Stimulated activated CD4-positive, alpha-beta T cell treated with anti-CD3 and anti-CD28 coated beads, Interleukin-1b, Interleukin-23, amount 100 ng/mL, for 48 hours (primary cell): ENCODE data around the gene PTPA.

ENCODE experiments used
- DNase-seq: peaks from one replicate; pipeline ENCODE4 v3.0.0-alpha.2; 2020

PTPA gene

GRCh38 chr9:129084087-129084486, 27.1 kb upstream of the PTPA start:
- DNase-seq, result no peak

DNA sequence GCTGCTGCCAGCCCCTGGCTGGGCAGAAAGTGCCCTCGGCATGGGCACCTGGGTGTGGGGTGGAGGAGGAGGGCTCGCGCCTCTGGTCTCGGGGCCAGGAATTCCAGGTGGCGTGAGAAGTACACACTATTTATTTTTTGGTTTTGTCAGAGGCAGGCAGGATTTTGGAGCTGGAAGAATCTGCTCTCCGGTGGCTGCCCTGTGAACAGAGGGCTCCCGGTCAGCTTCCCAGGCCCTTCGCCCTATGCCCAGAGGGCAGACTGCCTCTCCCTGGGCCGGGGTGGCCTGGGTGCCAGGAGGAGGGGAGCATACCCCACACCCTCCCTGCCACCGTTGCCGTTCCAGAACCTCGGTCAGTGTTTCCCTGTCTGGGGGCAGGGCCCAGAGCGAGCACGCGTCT, 22.0 kb upstream of the PTPA start:
- no peak for DNase-seq

GRCh38 chr9:129093602-129094386, 17.4 kb upstream of the PTPA start:
- DNase-seq, result no peak

DNA sequence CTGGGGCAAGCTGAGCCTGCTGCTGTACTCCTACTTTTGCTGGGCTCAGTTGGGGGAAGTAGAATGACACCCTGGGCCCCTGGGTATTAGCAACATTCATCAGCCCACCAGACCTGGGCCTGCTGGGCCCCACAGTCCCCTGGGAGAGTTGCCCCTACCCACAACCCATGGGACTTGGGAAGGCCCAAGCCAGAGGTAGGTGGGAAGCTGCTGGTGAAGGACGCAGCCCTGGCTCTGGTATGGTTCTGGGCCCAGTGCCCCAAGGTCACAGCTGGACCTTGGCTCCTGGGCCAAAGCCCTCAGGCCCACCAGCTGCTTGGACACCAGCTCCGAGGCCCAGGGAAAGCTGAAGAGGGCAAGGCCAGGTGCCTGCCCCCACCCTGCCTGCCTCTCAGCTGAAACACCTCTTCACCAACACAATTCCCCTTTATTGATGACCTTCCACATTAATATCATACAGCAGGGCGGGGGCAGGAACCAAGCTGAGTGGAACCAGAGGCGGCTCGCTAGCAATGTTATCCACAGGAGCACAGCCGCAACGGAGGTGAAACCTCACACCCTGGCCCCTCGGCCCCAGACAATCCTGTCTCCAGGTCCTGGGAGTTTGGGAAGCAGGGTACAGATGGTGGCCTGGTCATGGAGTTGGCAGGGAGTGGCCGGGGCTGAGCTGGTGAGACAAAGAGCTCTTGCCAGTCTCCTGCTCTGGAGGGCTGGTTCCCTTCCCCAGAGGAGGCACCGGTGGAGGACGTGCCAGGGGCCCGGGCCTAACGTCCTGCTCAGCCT, 16.6 kb upstream of the PTPA start:
- DNase-seq, result no peak

- no peak for DNase-seq
Observed at GRCh38 chr9:129095170-129095667, 16.0 kb upstream of the PTPA start.

DNA sequence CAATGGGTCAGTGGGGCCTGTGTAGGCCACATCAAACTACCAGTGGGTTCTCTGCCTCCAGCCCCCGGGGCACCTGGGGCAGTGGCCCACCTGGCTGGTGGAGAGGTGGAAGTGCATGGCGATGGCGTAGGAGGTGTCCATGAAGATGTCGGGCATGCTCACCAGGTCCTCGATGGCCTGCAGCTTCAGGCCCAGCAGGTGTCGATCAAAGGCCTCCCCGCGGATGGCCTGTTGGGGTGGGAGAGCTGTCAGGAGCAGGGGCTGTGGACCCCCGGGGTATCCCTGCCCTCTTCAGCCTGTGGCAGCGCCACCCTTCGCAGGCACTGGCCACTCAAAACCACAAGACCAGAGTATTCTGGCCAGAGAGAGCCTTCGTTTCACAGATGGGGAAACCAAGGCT, 15.3 kb upstream of the PTPA start:
- no peak for DNase-seq

DNA sequence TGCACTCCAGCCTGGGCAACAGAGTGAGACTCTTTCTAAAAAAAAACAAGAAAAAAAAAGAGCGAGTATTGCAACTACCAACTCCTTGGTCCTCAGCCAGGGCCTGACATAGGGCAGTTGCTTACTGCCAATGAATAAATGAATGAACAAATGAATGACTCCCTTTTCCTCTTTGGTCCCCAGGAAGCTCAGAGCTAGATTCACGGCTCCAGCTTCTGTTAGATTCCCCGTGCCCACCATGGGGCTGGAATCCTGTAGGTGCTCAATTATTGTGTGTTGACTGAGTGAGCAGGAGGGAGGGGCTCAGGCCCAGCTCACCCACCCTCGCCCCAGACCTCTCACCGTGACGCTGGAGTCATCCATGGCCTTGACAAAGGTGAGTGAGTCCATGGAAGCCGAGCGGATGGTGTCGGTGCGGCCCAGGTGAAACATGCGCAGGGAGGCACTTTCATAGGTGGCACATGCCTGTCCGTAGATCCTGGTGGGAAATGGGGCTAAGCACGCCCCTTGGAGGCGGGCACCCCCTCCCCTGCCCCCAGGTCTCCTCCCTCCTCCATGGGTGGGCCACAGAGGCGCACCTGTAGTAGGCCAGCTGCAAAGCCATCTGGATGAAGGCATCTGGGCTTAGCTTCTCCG, 13.4 kb upstream of the PTPA start:
- no peak for DNase-seq

- no peak for DNase-seq
Observed at GRCh38 chr9:129098328-129098727, 12.9 kb upstream of the PTPA start.

DNA sequence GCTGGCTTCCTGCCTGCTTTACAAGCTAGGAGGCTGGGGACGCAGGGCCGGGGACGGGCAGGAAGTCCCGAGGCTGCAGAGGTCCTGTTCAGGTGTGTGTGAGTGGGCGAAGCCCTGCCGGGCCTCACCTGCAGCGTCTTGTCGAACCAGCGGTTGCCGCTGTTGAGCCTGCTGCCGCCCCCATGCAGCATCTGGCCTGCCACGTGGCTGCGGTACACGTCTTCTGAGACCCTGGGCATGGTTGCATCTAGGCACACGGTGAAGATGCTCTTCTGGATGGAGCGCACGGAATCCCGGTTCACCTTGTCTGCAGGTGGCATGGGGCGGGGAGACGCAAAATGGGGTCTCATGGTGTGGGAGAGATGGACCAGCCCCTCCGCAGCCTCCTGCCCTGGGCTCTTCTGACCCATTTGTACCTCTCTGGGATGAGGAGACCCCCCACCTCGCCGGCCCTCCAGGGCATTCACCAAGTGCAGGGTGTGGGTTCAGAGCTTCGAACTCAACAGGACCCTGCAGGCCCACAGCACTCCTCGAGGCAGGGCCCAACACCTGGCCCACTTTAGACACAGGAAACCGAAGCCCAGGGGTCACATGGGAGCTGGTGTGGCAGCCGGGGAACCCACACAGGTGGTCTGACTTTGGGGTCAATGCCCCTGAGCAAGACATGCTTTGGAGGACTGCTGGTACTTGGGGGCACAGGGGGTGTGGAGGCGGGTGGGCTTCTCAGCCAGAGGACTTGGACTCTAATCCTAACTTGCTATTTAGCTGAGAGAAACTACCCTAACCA, 10.6 kb upstream of the PTPA start:
- no peak for DNase-seq

GRCh38 chr9:129101279-129101678, 9.9 kb upstream of the PTPA start:
- DNase-seq, result no peak

DNA sequence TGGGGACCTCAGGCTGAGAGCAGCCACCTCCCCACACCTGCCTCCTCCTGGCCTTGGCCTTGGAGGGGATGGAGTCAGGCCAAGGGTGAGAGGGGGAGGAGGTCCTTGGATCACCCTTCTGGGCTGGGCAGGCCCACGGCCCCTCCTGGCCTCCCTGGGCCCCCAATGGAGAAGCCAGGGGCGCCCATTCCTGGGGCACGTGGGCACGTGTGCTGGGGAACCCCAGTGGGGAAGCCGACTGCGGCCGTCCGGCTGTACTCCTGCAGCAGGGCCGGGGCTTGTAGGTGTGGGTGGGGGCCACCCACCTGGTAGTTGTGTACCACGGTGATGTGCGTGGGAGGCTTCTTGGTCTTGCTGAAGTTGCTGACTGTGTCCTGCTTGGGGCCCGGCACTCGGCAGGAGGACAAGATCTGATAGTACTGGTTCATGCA, 9.1 kb upstream of the PTPA start:
- DNase-seq, result no peak

- no peak for DNase-seq
Observed at GRCh38 chr9:129102791-129103594, 8.2 kb upstream of the PTPA start.

- no peak for DNase-seq
Observed at GRCh38 chr9:129103595-129103965, 7.6 kb upstream of the PTPA start.

GRCh38 chr9:129104051-129104450, 7.2 kb upstream of the PTPA start:
- no peak for DNase-seq

GRCh38 chr9:129105857-129106694, 5.1 kb upstream of the PTPA start:
- no peak for DNase-seq

DNA sequence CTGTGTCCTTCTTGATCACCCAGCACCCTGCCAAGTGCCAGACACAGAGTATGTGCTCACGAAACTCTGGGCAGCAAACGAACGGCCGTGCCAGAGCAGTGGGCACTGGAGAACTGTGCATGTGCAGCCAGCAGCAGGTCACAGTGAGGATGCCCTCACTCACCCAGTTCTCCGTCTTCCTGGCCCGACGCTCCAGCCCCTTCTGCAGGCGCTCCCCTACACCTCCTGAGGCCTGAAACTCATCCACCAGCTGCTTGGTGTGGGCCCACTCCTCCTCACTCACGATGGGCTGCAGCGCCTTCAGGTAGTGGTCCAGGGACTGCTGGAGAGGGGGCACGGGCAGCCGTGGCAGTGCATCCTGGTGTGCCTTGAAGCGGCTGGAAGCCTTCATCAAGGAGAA, 3.6 kb upstream of the PTPA start:
- no peak for DNase-seq

- no peak for DNase-seq
Observed at GRCh38 chr9:129108083-129108804, 3.0 kb upstream of the PTPA start.

DNA sequence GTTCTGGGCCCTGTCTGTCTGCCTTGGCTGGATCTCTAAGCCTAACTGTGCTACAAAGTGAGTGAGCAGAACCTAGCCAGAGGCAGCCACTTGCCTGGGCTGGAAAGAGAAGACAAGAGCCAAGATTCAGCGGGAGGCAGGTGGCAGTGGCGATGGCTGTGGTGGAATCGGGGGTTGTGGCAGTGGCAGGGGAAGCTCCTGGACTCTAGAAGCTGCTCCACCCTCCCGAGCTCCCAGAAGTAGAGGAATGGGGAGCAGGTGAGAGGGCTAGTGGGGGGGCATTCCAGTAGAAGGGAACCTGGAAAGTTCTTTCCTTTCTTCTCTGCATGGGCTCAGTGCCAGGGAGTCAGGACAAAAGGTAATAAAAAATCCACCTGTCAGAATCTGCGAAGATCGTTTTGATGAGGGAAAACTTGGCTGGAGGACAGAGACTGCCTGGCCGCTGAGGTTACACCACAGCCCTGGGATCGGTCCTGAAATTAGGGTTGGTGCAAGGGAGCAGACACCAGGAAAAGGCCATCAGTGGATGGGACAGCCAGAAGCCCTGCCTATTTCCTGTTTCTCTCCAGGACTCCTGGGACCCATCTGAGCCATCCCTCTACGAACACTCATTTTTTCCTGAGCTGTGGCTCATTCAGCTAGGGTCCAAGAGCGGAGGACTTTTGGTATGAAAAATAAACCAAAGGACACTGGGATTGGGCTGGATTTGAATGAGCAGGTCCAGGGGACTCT, 2.2 kb upstream of the PTPA start:
- no peak for DNase-seq

DNA sequence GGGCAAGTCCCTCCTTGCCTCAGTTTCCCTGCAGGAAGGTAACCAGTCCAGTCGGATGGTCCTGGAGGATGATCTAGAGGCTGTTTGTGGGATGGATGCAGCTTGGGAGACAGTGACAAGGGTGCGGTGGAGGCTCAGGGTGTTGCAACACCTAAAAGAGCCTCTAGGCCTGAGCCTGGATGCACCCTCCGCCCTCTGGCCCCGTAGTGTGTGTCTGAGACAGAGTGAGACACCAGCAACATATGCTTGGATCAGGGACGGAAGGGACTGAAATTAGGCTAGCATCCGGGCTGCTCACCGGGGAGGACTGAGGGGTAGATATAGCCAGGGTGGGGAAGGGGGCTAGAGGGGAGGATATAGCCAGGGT, 1.7 kb upstream of the PTPA start:
- DNase-seq, result peak; percentile 37
